ENCODE data around the gene COL16A1. TPM values are rescaled to one million over a fixed set of nuclear protein-coding genes. Genes with fewer than 3 reads are reported as not detected.

COL16A1 gene
- total RNA-seq, 4 donors from 2014 or later: 67.2 to 169 (median 149) TPM

DNA sequence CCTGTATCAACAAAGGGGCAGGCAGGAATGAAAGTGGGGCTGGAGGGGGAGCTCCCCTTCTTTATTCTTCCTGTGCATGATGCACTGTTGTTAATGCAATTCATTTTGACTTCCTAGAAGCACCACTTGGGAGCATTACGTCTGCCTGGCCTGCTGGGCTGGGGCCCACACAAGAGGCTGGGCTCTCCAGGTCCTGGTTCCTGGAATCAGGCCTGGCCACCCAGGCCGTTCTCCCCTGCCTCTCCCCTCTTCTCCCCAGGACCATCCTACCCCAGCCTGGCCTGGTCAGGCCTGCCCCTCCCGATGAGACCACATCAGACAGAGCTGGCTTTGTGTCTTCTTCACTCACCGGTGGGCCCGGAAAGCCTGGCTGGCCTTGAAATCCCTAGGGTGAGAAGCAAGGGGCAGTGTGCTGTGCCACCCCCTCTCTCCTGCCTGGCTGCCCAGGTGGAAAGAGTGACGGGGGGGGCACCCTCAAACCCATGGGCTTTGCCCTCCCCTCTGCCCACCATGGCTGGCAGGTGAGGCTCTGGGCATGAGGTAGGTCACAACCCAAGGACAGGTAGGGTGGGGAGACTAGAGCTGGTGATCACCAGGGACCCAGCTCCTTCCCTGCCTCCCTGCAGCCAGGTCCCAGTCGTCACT is 38.5 kb downstream of the COL16A1 start:
- peaks cover 0 to 45% of the 10 kb centered on the region in 2 donors for H3K36me3 ChIP-seq
- H3K9me3 ChIP-seq: no peaks in the 10 kb centered on the region
- peak overlapping the region in 3 of 4 donors; percentile 51 to 57 (median 57) for H3K27ac ChIP-seq
- H3K4me3 ChIP-seq: no peak overlapping the region
- no peak for ATAC-seq
- H3K27me3 ChIP-seq: no peaks in the 10 kb centered on the region
- peaks cover 0 to 69% (median 25%) of the 10 kb centered on the region in 3 donors for H3K4me1 ChIP-seq
- TF ChIP-seq EP300 (IDR thresholded peaks at IDR 0.05) (no peak), POLR2AphosphoS5 (IDR thresholded peaks at IDR 0.05) (no peak), POLR2A (IDR thresholded peaks at IDR 0.05) (no peak)
- TF ChIP-seq, protein P1, sequence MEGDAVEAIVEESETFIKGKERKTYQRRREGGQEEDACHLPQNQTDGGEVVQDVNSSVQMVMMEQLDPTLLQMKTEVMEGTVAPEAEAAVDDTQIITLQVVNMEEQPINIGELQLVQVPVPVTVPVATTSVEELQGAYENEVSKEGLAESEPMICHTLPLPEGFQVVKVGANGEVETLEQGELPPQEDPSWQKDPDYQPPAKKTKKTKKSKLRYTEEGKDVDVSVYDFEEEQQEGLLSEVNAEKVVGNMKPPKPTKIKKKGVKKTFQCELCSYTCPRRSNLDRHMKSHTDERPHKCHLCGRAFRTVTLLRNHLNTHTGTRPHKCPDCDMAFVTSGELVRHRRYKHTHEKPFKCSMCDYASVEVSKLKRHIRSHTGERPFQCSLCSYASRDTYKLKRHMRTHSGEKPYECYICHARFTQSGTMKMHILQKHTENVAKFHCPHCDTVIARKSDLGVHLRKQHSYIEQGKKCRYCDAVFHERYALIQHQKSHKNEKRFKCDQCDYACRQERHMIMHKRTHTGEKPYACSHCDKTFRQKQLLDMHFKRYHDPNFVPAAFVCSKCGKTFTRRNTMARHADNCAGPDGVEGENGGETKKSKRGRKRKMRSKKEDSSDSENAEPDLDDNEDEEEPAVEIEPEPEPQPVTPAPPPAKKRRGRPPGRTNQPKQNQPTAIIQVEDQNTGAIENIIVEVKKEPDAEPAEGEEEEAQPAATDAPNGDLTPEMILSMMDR (IDR thresholded peaks at IDR 0.05): no peak
- WGBS, 2 donors (ENCODE audit: low coverage in 1 of 2): 61 to 83% methylated on average over 2 to 4 of the region's 7 CpGs

DNA sequence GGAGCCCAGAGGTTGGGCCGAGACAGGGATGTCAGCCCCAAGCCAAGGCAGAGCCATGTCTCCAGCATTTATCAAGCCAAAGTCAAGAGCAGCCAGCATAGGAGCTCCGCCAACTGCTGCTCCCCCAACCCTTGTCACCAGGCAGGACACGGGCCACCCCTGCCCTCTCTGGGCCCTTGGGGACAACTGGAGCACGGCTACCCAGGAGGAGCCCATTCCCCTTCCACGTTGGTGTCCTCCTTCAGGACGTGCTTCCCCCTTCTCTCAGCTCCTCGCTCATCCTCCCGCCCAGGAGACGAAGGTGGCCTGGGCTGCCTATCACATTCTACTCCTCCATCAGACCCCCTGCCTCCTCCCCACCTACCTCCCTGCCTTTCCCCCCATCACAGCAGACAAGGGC is 39.3 kb downstream of the COL16A1 start:
- no peak overlapping the region for H3K4me3 ChIP-seq
- no peak for TF ChIP-seq POLR2A (IDR thresholded peaks at IDR 0.05)
- no peak for TF ChIP-seq POLR2AphosphoS5 (IDR thresholded peaks at IDR 0.05)
- H3K36me3 ChIP-seq: peaks cover 0 to 52% of the 10 kb centered on the region in 2 donors
- no peak for ATAC-seq
- no peaks in the 10 kb centered on the region for H3K9me3 ChIP-seq
- no peaks in the 10 kb centered on the region for H3K27me3 ChIP-seq
- 80 to 100% methylated on average over 1 to 4 of the region's 9 CpGs for WGBS, 2 donors (ENCODE audit: low coverage in 1 of 2)
- H3K27ac ChIP-seq: peak overlapping the region in 1 of 4 donors; percentile 3
- peaks cover 0 to 61% (median 18%) of the 10 kb centered on the region in 3 donors for H3K4me1 ChIP-seq

DNA sequence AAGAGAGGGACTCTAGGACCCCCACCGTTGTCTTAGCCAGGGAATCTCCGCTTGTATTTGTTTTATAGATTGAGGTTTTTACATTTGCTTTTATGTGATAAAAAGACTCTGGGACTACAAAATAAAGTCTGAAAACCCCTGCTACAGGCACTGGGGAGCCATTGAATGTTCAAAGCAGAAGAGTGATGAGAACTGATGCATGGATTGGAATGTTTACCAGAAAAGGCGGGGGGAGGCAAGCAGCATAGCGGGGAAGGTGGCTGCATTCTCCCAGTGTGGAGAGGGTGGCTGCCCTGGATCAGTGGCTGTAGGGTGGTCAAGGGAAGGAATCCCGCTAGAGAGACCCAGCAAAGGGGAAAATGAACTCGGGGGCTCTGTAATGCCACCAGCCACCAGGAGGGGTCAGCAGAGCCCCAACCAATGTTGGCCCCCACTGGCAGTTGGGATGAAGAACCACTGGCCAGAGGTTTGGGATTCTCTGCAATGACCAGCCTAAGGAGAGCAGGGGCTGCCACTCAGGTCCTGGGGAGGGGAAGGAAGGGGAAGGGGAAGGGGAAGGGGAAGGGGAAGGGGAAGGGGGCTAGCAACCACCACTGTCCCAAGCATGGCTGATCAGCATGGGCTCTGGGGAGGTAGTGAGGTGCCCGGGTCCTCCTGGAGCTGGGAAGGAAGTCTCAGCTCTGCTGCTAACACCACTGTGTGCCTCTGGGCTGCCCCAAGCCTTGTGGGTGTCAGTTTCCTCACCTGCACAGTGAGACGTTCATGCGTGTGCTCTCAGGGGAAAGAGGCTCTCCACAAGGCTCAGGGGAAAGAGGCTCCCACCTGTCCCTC is 40.0 kb downstream of the COL16A1 start:
- no peaks in the 10 kb centered on the region for H3K27me3 ChIP-seq
- 27 to 44% methylated on average over 3 to 7 of the region's 9 CpGs for WGBS, 2 donors (ENCODE audit: low coverage in 1 of 2)
- ATAC-seq: peak; percentile 63
- no peak for TF ChIP-seq POLR2AphosphoS5 (IDR thresholded peaks at IDR 0.05)
- TF ChIP-seq, protein P1 (IDR thresholded peaks at IDR 0.05): peak in 3 of 4 experiments; percentile 95 to 99 (median 97)
- no peaks in the 10 kb centered on the region for H3K9me3 ChIP-seq
- peaks cover 0 to 54% (median 14%) of the 10 kb centered on the region in 3 donors for H3K4me1 ChIP-seq
- no peak overlapping the region for H3K4me3 ChIP-seq
- peak overlapping the region in 1 of 4 donors; percentile 3 for H3K27ac ChIP-seq
- H3K36me3 ChIP-seq: peaks cover 0 to 59% of the 10 kb centered on the region in 2 donors

DNA sequence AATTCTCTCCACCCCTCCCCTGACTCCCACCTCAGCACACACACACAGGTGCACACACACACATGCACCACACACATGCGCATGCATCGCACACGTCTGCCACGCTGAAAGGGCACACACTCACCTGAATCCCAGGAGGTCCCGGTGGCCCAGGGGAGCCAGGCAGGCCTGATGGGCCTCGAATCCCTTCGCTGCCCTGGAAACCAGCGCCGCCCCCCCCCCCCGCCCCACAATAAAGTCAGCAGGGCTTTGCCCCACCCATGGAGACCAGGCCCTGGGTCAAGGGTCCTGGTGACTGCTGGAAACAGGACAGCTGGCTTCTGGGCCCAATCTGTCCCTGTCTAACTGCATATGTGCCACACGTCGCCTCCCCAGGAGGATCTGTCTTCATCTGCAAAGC is 41.4 kb downstream of the COL16A1 start:
- Histone ChIP-seq H3K27ac (no peak overlapping the region), H3K36me3 (peaks cover 0 to 72% of the 10 kb centered on the region in 2 donors), H3K9me3 (no peaks in the 10 kb centered on the region), H3K4me1 (peaks cover 0 to 40% (median 14%) of the 10 kb centered on the region in 3 donors), H3K4me3 (no peak overlapping the region), H3K27me3 (no peaks in the 10 kb centered on the region)
- WGBS, 2 donors (ENCODE audit: low coverage in 1 of 2): no CpG with 5 or more reads among the region's 12 CpGs
- ATAC-seq: no peak
- TF ChIP-seq, protein P1 (IDR thresholded peaks at IDR 0.05): no peak
- TF ChIP-seq EP300 (IDR thresholded peaks at IDR 0.05) (no peak), POLR2A (IDR thresholded peaks at IDR 0.05) (no peak), POLR2AphosphoS5 (IDR thresholded peaks at IDR 0.05) (no peak)

DNA sequence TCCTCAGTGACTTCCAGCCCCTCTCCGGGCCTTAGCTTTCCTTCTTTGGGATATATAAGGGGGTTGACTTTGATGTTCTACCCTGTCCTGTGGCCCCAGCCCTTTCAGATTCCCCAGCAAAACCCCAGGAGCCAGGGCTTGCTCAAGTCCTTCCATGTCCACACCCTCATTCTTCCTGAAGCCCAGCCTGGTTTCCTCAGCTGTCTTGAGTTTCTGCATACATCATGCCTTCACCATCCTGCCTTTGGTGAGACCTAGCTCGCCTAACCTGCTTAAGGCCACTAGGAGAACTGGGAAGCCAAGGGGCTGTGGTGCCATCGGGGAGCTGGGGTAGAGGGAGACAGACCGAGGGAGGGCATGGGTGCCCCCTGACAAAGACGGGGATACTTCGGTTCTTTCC is 42.0 kb downstream of the COL16A1 start:
- 93 to 100% methylated on average over 1 to 3 of the region's 6 CpGs for WGBS, 2 donors (ENCODE audit: low coverage in 1 of 2)
- Histone ChIP-seq H3K4me3 (no peak overlapping the region), H3K9me3 (no peaks in the 10 kb centered on the region), H3K27ac (peak overlapping the region in 1 of 4 donors; percentile 1), H3K27me3 (no peaks in the 10 kb centered on the region), H3K36me3 (peaks cover 0 to 78% of the 10 kb centered on the region in 2 donors), H3K4me1 (peaks cover 0 to 34% (median 8%) of the 10 kb centered on the region in 3 donors)
- no peak for ATAC-seq
- no peak for TF ChIP-seq POLR2A (IDR thresholded peaks at IDR 0.05)
- TF ChIP-seq, protein P1 (IDR thresholded peaks at IDR 0.05): no peak
- no peak for TF ChIP-seq EP300 (IDR thresholded peaks at IDR 0.05)
- no peak for TF ChIP-seq POLR2AphosphoS5 (IDR thresholded peaks at IDR 0.05)
